Smooth muscle cell (in vitro differentiated cells): ENCODE data around the gene TPGS2. TPM values are rescaled to one million over a fixed set of nuclear protein-coding genes. Genes with fewer than 3 reads are reported as not detected.

Source experiments
- DNase-seq: peaks from one replicate; lab custom pipeline; 2025; ENCODE audit not compliant: unreplicated experiment; lab: John Stamatoyannopoulos, UW
- H2AFZ ChIP-seq: fragments of 200-600 bp; sonication (generic); 2 replicates; pipeline ENCODE4 v1.6.0; 2016; ENCODE audit warnings: antibody characterized with exemption, low read depth, mild to moderate bottlenecking
- H3F3A ChIP-seq: fragments of 200-600 bp; sonication (generic); 2 replicates; pipeline ENCODE4 v1.6.0; 2017; ENCODE audit warnings: antibody characterized with exemption, low read depth
- H3K27ac ChIP-seq: fragments of 200-600 bp; sonication (generic); 2 replicates; pipeline ENCODE4 v1.5.1; 2016; ENCODE audit warnings: low read depth, mild to moderate bottlenecking
- H3K27me3 ChIP-seq: fragments of 200-600 bp; sonication (generic); 2 replicates; pipeline ENCODE4 v1.6.1; 2016; ENCODE audit warnings: low read depth, mild to moderate bottlenecking
- H3K36me3 ChIP-seq: fragments of 200-600 bp; sonication (generic); 2 replicates; pipeline ENCODE4 v1.5.1; 2016; ENCODE audit warnings: low read depth
- H3K4me1 ChIP-seq: fragments of 200-600 bp; sonication (generic); 2 replicates; pipeline ENCODE4 v1.5.1; 2016; ENCODE audit warnings: low read depth
- H3K4me2 ChIP-seq: fragments of 200-600 bp; sonication (generic); 2 replicates; pipeline ENCODE4 v1.6.0; 2016; ENCODE audit warnings: mild to moderate bottlenecking
- H3K4me3 ChIP-seq: fragments of 200-600 bp; sonication (generic); 2 replicates; pipeline ENCODE4 v1.5.1; 2016; ENCODE audit warnings: mild to moderate bottlenecking
- H3K79me2 ChIP-seq: fragments of 200-600 bp; sonication (generic); 2 replicates; pipeline ENCODE4 v1.6.0; 2016; ENCODE audit warnings: low read depth, mild to moderate bottlenecking
- H3K9ac ChIP-seq: fragments of 200-600 bp; sonication (generic); 2 replicates; pipeline ENCODE4 v1.6.0; 2016; ENCODE audit warnings: low read depth
- H3K9me3 ChIP-seq: fragments of 200-600 bp; sonication (generic); replicated peaks from 2 replicates; pipeline ENCODE4 v1.5.1; 2016; ENCODE audit warnings: low read depth
- H4K20me1 ChIP-seq: fragments of 200-600 bp; sonication (generic); 2 replicates; pipeline ENCODE4 v1.6.0; 2016; ENCODE audit warnings: low read depth
- WGBS: methylation state at CpG from one replicate; pipeline ENCODE4 v1.1.7; 2016; ENCODE audit warnings: low lambda C conversion rate; 5-methylcytosine and 5-hydroxymethylcytosine counted together
- polyA plus RNA-seq: library from polyadenylated mRNA; unstranded; fragments of >200 nt; fragmentation: Nextera tagmentation; extraction: Ambion mirVana; gene quantifications from 2 replicates; pipeline ENCODE4 v1.2.1, GENCODE V29; 2016
- total RNA-seq: library from RNA; depleted of rRNA; stranded (reverse); fragments of >200 nt; gene quantifications from 2 replicates; pipeline ENCODE4 v1.2.3, GENCODE V29; 2014
- TF ChIP-seq, protein P1 (sequence below): fragments of 200-600 bp; sonication (generic); IDR thresholded peaks from 2 replicates; pipeline ENCODE4 v1.5.1; 2017; ENCODE audit warnings: borderline replicate concordance, mild to moderate bottlenecking, antibody characterized with exemption; ENCODE audit not compliant: insufficient read depth, poor library complexity, severe bottlenecking

The TPGS2 gene
- total and polyA plus RNA-seq, 2 experiments from 2014 or later: 99.2 to 157 TPM

DNA sequence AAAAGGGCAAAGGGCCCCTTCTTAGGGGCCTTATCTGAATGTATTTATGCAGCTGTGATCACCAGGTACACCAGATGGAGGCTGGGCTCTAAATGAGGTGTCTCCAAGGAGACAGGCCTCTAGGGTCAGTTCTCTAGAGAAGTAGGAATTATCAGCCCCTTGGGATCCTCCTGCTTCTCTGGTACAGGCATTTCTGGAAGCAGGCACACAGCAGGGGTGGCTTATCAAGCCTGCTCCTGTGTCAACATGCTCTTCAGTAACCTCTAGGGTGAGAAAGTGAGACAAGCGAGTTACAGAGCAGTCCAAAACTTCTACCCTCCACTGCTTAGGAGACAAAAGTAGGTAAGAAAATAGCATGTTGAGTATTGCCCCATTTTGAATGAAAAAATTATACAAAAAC, 13.8 kb downstream of the TPGS2 start:
- no peak overlapping the region for H3K4me3 ChIP-seq
- H3K9ac ChIP-seq: no peak overlapping the region
- H3K4me2 ChIP-seq: no peak overlapping the region
- H3K4me1 ChIP-seq: no peaks in the 10 kb centered on the region
- TF ChIP-seq, protein P1, sequence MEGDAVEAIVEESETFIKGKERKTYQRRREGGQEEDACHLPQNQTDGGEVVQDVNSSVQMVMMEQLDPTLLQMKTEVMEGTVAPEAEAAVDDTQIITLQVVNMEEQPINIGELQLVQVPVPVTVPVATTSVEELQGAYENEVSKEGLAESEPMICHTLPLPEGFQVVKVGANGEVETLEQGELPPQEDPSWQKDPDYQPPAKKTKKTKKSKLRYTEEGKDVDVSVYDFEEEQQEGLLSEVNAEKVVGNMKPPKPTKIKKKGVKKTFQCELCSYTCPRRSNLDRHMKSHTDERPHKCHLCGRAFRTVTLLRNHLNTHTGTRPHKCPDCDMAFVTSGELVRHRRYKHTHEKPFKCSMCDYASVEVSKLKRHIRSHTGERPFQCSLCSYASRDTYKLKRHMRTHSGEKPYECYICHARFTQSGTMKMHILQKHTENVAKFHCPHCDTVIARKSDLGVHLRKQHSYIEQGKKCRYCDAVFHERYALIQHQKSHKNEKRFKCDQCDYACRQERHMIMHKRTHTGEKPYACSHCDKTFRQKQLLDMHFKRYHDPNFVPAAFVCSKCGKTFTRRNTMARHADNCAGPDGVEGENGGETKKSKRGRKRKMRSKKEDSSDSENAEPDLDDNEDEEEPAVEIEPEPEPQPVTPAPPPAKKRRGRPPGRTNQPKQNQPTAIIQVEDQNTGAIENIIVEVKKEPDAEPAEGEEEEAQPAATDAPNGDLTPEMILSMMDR: no peak
- peaks cover 14% of the 10 kb centered on the region for H4K20me1 ChIP-seq
- H3K27me3 ChIP-seq: no peaks in the 10 kb centered on the region
- H3K36me3 ChIP-seq: peaks cover 3% of the 10 kb centered on the region
- DNase-seq: no peak
- H3K79me2 ChIP-seq: no peaks in the 10 kb centered on the region
- WGBS: 88% methylated on average over 1 of the region's 1 CpG
- H3K27ac ChIP-seq: no peak overlapping the region
- H2AFZ ChIP-seq: no peak overlapping the region
- H3K9me3 ChIP-seq: no peaks in the 10 kb centered on the region
- no peaks in the 10 kb centered on the region for H3F3A ChIP-seq

DNA sequence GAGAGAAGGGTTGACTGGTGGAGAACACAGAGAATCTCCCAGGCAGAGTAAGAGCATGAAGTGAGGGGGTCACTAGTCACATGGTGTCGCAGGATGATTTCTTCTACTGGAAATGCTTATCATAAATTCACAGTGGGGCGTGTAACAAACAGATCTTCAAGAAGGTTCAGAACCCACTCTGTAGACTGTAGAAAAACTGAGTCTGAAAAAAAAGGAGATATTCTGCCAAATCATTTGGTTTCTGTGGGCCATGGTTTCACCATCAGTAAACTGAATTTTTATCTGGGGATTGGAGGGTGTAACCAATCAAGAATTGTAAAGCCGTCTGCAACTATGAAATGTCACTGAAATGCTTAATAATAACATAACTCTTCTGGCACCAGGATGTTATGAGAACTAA, 15.0 kb downstream of the TPGS2 start:
- H2AFZ ChIP-seq: no peak overlapping the region
- H3F3A ChIP-seq: no peaks in the 10 kb centered on the region
- no peak overlapping the region for H3K27ac ChIP-seq
- no peak overlapping the region for H3K4me3 ChIP-seq
- DNase-seq: no peak
- no peaks in the 10 kb centered on the region for H3K27me3 ChIP-seq
- H3K4me1 ChIP-seq: no peaks in the 10 kb centered on the region
- H3K4me2 ChIP-seq: no peak overlapping the region
- WGBS: 90% methylated on average over 3 of the region's 3 CpGs
- no peaks in the 10 kb centered on the region for H3K79me2 ChIP-seq
- H4K20me1 ChIP-seq: peaks cover 23% of the 10 kb centered on the region
- TF ChIP-seq, protein P1: no peak
- peaks cover under 1% of the 10 kb centered on the region for H3K36me3 ChIP-seq
- no peak overlapping the region for H3K9ac ChIP-seq
- no peaks in the 10 kb centered on the region for H3K9me3 ChIP-seq

DNA sequence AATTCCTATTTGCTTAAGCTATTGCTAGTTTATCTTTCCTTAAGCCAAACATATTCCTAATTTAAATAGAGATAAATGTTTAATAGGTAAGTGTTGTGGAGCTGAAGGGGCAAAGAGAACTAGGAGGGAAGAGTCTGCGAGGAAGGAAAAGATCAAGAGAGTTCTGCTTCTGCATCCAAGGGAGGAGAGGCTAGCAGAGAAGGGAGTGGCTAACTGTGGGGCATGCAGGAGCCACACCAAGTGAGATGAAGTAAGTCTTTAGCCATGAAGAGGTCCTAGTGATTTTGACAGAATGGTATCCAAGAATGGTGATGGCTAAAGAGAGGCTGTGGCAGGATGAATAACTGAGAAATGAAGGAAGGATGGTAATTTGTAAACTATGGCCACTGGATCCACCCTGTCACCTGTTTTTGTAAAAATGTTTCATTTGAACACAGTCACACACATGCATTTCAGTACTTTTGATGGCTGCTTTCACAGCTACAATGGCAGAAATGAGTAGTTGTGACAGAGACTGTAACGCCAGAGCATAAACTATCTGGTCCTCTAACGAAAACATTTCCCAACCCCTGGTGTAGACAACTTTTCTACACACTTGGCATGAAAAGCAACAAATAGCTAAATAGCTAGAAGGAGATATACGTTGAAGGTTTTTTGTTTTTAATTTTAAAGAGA, 15.6 kb downstream of the TPGS2 start:
- Histone ChIP-seq H3K9ac (no peak overlapping the region), H3K4me3 (no peak overlapping the region), H2AFZ (no peak overlapping the region), H3K27ac (no peak overlapping the region), H3K4me1 (no peaks in the 10 kb centered on the region), H3F3A (no peaks in the 10 kb centered on the region), H3K36me3 (no peaks in the 10 kb centered on the region), H3K79me2 (no peaks in the 10 kb centered on the region), H3K9me3 (no peaks in the 10 kb centered on the region), H4K20me1 (peaks cover 26% of the 10 kb centered on the region), H3K27me3 (no peaks in the 10 kb centered on the region), H3K4me2 (no peak overlapping the region)
- TF ChIP-seq, protein P1: no peak
- DNase-seq: no peak
- 93% methylated on average over 4 of the region's 4 CpGs for WGBS

DNA sequence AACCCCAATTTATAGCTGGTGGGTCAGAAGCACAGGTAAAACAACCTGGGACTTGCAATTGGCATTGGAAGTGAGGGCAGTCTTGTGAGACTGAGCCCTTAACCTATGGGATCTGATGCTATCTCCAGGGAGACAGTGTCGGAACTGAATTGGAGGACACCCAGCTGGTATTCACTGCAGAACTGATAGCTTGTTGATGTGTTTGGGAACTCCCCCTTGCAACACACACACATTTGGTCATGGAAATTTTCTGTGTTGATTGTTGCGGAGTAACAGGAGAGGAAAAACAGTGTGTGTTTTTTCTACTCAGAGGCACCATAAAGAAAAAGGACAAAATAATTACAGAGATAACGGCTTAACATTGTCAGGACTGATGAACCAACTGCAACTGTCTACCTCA, 16.1 kb downstream of the TPGS2 start:
- Histone ChIP-seq H4K20me1 (peaks cover 26% of the 10 kb centered on the region), H3K36me3 (no peaks in the 10 kb centered on the region), H3K9me3 (no peaks in the 10 kb centered on the region), H3K9ac (no peak overlapping the region), H2AFZ (no peak overlapping the region), H3K4me3 (no peak overlapping the region), H3K27me3 (no peaks in the 10 kb centered on the region), H3F3A (no peaks in the 10 kb centered on the region), H3K4me2 (no peak overlapping the region), H3K4me1 (no peaks in the 10 kb centered on the region), H3K27ac (no peak overlapping the region), H3K79me2 (no peaks in the 10 kb centered on the region)
- TF ChIP-seq, protein P1: no peak
- 94% methylated on average over 3 of the region's 3 CpGs for whole genome bisulfite sequencing
- no peak for DNase-seq
